Uterus (tissue), 4 donors: ENCODE results near the gene GRAPL. TPM values are rescaled to one million over a fixed set of nuclear protein-coding genes. Genes with fewer than 3 reads are reported as not detected.

Source experiments
- total RNA-seq, 4 donors: library from RNA; depleted of rRNA in 3 of 4; stranded (reverse); fragments of >200 nt in 3 of 4; gene quantifications; one replicate each; pipeline versions ENCODE4 v1.1.0 to v1.2.4, GENCODE V29; 2014 to 2023
- donor health status: DM: yes; HTN: yes; CAD: no.

The GRAPL gene
- total RNA-seq, 4 donors from 2014 or later: 8.5 to 9.5 TPM; not detected in 2

Other genes starting within 250 kb of the GRAPL start
- gene SLC5A10, start 175.4 kb upstream of the GRAPL start, total RNA-seq: not detected
- gene FAM83G, start 122.8 kb upstream of the GRAPL start, total RNA-seq: 10 to 100 TPM in 1 of 4 donors, 1 to 10 TPM in 3; 1.0 to 10.7 (median 1.8) TPM
- 10 to 100 TPM in 2 of 4 donors, 1 to 10 TPM in 2; 8.3 to 21.2 (median 13.5) TPM for gene GRAP, start 80.6 kb upstream of the GRAPL start, total RNA-seq
- gene EPN2, start 109.8 kb downstream of the GRAPL start, total RNA-seq: 100 to 1,000 TPM in 2 of 4 donors, 10 to 100 TPM in 2; 25.6 to 145 (median 84.1) TPM
- 100 to 1,000 TPM in 1 of 4 donors, 10 to 100 TPM in 2, 1 to 10 TPM in 1; 3.8 to 105 (median 25.6) TPM for gene B9D1, start 235.1 kb downstream of the GRAPL start, total RNA-seq